ENCODE data around the gene NMRAL1.

The NMRAL1 gene

DNA sequence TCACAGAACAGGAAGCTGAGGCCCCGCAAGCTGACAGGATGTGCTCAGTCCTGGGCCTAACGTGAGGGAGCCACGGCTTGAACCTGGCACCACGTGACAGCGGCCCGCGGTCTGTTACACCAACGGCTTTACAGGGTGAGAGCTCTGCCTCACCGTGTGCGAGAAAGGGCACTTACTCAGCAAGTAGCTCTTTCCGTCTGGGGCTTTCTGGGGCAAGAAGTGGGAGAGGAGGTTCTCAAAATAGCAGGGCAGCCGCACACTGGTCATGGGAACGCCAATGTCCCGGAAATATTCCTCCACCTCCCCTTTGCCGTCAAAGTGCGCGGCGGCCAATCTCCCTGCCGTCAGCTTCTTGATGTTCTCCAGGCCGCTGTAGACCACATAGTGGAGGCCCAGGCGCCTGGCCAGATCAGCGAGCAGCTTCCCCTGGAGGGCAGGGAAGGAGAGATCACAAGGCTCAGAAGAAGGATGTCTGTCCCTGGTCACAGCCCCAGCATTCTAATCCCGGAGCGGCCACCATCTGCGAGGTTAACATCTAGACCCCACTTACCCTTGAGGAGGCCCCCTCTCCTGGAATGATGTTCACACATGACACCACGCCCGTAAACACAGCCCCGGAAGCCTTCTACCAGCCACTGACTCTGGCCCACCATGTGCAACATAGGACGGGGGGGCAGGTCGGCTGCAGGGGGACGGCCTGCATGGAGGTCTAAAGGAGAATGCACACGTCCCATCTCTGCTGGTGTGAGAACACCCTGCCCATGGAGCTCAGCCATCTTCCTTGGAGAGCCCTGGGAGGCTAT is 8.2 kb downstream of the NMRAL1 start:
- no peak for DNase-seq (ENCODE audit: low spot score)

DNA sequence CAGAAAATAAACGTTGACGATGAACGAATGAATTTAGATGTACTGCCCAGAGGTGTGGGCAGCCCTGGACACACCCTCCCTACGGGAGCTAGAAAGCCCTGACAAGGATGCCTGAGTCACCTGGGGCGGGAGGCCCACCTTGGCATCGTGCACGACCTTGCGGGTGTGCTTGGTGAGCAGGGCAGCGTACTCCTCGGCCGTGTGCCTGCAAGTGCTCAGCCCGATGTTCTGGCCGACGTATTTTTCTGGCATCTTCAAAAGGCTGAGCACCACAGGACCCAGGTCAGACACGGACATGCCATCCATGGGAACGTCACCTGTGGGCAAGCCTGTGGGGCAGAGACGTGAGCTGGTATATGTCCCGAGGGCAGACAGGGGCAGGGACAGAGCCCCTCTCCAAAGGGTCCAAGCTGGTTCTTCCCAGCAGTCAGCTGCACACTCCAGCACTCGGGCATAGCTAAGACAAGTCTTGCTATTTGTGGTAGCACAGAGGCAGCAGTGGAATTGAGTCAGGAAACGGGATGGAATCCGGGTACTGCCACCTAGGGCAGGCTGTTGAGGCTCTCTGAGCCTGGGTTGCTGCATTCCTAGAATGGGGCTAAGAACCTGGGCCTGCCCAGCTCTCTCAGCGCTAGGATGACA is 10.8 kb downstream of the NMRAL1 start:
- no peak for DNase-seq (ENCODE audit: low spot score)

DNA sequence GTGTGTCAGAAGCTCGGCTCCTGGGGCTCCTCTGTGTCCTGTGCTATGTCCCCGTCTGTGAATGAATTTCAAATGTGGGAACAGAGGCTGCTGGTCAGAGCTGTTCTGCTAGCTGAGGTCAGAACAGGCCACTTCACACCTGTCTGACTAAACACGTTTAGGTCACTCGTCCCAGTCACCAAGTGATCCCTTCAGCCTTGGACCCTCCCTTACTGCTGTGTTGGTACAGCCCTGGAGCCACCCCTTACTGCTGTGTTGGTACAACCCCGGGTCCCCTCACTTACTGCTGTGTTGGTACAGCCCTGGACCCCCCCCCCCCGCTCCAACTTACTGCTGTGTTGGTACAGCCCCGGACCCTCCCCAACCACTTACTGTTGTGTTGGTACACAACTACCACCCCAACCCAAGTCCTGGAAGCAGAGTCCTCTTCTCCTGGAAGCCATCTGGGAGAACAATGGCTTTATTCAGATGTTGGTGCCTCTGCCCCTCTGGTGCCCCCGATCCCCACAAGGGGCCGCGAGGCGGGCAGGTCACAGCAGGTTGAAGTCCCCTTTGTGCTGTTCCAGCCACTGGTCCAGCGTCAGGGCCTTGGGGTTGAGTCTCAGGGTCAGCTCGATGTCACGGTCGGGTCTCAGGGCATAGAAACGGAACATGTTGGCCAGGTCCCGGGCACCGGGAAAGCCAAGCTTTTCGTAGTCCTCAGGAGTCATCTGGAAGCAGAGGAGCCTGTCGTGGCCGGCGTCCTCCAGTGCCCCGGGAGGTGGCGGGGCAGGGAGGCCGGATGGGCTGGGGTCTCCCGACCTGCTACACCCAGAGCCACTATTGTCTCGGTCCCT is 13.0 kb downstream of the NMRAL1 start:
- peak; percentile 26 for DNase-seq (ENCODE audit: low spot score)

DNA sequence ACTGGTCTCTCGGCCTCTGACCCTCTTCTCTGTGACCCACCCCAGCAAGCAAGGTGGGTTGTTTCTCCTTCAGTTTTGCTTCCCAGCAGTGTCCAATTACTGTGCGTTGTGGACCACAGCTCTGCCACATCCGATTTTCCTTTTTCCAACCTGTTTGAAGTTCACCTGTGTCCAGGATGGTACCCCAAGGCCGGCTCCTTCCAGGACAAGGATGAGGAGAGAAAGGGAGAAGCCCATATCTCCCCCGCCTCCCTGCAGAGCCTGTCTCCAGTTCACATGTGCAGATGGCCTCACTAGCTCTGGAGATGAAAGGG is 13.5 kb downstream of the NMRAL1 start:
- DNase-seq (ENCODE audit: low spot score) = no peak

DNA sequence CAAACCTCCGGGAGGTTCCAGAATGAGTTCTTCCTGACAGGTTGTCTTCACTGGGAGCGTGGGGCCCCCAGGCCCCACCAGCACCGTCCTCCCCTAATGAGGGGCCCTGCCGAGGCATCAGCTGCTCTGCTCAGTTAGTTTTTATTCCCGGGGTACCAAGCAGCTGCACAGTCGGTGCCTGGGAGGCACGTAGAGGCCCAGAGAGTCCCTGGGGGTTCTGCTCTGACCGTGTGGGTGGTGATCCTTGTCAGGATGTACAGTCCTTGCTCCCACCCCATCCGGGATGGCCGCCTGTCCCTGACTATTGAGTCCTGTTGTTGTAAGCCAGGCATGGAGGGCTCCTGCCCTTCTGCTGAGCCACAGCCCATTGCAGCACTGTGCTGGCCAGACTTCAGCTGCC is 18.5 kb downstream of the NMRAL1 start:
- DNase-seq (ENCODE audit: low spot score) = no peak

DNA sequence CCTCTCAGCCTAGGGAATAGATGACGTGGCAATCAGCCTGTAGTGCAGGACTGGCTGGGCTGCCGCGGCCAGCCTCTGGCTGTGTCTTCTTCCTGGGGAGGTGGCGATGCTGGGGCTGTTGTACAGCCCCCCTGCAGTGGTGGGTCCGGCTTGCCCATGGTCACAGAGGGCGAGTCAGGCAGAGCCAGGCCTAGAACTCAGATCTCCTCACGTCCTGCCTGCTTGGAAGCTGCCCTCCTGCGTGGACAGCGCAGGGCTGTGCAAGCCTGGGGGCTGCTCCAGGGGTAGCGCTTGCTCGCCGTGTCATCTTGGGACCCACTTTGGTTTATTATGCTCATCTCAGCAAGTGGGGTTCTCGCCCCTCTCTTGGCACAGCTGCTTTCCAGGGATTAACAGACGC is 19.3 kb downstream of the NMRAL1 start:
- no peak for DNase-seq (ENCODE audit: low spot score)

DNA sequence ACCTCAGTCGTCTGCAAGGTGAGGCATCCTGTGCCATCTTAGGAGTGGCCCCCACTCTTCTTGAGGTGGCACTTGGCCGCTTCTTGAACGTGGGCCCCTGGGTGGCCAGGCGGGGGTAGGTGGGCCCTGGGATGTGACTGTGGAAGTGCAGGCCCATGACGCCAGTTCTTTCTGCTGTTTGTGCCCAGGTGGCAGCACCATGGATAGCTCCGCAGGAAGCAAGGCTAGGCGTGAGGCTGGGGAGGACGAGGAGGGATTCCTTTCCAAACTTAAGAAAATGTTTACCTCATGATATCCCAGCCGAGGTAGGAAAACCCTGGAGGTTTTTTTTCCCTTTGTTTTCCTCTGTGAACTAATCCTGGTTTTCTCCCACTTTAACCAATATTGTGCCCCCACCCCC is 19.8 kb downstream of the NMRAL1 start:
- DNase-seq (ENCODE audit: low spot score) = no peak

DNA sequence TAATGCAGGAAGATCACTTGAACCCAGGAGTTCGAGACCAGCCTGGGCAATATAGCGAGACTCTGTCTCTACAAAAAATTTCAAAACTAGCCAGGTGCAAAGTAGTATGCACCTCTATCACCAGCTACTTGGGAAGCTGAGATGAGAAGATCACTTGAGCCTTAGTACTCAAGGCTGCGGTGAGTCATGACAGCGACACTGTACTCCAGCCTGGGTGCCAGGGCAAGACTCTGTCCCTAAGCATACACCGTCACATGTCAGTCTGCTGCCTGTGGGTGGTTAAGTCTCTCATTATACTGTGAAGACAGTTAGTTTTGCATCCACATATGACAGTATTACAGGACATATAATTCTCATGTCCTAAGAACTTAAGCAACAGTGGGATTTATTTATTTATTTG is 21.8 kb downstream of the NMRAL1 start:
- no peak for DNase-seq (ENCODE audit: low spot score)

DNA sequence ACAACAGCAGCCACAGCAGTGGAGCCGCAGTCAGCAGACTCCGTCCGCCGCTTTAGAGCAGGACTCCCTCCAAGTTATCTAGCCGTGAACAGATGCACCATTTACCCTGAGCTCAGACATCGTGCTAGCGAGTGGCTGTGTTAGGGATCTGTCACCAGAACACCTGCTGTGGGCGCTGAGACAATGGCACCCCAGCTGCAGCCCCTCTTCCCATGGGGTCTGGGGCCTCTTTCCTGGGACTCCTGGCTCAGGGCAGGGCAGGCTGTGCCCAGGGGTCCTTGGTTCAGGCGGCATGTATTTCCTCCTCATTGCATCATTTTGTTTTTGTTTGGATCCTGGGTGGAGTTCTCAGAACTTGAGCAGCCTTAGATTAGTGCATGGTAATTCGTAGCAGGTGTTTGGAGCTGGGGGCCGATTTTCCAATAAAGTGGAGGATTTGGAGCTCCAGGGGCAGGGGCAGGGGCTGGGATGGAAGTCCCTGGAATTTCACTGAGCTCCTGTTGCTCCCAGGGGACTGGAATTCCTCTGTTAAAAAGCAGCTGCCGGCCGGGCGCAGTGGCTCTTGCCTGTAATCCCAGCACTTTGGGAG is 23.4 kb downstream of the NMRAL1 start:
- peak; percentile 37 for DNase-seq (ENCODE audit: low spot score)

DNA sequence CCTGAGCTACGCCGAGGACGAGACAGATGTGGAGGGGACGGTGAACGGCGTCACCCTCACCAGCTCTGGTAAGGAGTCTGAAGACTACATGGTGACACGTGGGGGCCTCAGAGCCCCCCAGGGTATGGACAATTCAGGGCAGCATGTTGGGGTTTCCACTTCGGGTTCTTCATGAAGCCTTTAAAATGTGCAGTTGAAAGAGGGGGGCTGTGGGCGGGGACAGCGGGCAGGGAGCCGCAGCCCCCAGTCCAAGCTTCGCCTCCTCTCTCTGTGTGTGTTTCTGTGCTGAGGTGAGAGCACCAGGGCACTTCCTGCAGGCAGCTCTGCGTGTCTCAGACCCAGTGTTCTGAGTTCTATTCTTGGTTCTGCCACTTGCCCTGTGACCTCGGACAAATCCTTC is 24.0 kb downstream of the NMRAL1 start:
- DNase-seq (ENCODE audit: low spot score) = no peak

DNA sequence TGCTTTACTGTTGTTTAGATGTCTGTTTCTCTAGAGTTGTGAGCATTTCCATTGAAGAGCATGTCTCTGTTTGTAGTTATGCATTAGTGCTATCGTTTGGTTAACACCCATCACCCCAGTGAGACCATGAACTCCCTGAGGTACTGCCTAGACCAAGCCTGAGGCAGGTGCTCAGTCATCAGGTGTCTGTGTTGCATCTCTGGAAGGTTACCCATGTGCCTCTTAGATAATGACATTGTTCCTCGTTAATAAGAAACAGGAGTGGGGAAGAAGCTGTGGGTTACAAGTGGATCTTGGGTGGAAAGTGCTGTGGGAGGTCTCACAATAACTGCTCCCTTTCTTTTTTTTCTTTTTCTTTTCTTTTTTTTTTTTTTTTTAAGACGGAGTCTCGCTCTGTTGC is 30.4 kb downstream of the NMRAL1 start:
- DNase-seq (ENCODE audit: low spot score) = no peak

DNA sequence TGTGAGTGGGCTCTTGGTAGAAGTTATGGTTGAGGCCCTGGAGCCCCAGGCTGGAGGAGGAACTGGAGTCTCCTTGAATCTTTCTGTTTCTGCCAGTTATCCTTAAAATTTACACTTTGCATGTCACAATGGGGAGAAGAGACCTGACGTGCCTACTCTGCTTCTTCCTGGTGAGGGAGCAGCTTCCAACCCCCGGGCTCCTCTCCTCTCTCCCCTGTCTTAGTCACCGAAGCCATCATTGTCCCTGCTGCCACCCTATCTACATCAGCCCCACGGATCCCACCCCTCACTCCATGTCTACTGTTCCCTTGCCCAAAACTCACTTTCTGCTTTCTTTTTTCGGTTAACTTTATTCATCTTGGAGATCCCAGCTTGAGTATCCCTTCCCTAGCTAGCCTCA is 31.2 kb downstream of the NMRAL1 start:
- DNase-seq (ENCODE audit: low spot score) = no peak

DNA sequence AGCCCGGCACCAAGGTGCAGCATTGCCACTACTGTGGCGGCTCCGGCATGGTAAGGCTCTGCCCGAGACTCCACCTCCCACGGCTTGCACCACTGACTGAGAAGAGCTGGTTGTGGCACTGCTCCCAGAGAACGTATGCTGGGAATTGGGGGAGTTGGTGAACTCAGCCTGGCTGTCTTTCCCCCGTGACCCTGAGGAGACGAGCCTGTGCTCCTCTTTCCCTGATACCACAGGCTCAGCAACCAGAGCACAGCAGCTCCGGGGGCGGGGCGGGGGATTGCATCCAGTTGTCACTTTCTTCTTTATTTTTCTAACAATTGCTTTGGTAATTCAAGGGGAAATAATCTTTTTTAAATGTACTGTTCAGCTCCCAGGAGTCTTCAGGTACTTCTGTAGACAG is 32.1 kb downstream of the NMRAL1 start:
- DNase-seq (ENCODE audit: low spot score) = peak; percentile 48

DNA sequence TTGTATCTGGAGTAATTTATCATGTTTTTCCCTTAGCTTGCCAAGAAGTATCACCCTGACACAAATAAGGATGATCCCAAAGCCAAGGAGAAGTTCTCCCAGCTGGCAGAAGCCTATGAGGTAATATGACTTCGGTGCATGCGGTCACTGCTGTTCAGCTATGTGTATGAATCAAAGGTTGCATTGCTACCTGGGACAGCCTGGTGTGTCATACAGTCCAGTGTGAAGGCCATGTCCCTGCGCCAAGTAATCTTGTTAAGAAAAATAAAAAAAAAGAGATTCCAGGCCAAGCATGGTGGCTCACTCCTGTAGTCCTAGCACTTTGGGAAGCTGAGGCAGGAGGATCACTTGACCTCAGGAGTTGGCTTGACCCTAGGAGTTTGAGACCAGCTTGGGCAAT is 37.1 kb downstream of the NMRAL1 start:
- no peak for DNase-seq (ENCODE audit: low spot score)

DNA sequence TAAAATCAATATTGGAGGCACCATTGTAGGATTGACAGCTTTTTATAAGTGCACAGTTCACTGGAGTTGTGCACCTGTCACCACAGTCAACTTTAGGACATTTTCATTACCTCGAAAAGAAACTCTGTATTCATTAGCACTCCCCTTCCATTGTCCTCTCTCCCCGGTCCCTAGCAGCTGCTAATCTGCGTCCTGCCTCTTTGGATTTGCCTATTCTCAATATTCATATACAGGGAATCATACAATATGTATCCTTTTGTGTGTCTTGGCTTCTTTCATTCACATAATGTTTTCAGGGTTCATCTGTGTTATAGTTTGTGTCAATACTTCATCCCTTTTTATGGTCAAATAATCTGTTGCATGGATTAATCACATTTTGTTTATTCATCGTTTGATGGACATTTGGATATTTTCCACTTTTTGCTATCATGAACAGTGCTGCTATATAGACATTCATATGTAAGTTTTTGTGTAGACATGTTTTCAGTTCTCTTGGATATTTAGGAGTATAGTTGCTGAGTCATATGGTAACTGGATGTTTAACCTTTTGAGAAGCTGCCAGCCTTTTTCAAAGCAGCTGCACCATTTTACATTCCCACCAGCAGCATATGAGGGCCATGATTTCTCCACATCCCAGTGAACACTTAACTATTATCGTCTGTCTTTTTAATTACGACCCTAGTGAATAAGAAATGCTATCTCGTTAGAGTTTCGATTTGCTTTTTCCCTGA is 38.9 kb downstream of the NMRAL1 start:
- DNase-seq (ENCODE audit: low spot score) = no peak

DNA sequence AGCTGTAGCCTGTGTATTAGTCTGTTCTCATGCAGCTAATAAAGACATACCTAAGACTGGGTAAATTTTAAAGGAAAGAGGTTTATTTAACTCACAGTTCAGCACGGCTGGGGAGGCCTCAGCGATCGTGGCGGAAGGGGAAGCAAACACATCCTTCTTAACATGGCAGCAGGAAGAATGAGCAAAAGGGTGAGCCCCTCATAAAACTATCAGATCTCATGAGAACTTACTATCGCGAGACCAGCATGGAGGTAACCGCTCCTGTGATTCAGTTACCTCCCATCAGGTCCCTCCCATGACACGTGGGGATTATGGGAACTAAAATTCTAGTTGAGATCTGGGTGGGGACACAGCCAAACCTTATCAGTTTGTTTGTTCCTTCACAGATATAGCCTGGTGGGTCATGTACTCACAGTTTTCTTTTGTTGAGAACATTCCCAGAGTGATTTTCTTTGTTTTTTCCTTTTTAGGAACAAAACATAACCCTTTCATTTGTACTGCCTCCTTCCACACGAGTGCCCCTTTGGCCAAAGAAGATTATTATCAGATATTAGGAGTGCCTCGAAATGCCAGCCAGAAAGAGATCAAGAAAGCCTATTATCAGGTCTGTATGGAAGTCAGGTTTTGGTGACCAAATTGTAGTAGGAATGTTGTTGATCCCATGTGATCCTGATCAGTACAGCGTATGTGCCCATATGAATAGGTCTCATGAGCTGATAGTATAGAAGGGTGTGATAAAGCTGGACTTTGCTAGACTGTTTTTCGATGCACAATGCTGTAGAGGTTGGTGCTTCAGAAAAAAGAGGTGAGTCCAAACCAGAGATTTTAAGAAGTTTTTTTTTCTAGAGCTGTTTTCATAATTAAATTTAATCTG is 40.3 kb downstream of the NMRAL1 start:
- no peak for DNase-seq (ENCODE audit: low spot score)

DNA sequence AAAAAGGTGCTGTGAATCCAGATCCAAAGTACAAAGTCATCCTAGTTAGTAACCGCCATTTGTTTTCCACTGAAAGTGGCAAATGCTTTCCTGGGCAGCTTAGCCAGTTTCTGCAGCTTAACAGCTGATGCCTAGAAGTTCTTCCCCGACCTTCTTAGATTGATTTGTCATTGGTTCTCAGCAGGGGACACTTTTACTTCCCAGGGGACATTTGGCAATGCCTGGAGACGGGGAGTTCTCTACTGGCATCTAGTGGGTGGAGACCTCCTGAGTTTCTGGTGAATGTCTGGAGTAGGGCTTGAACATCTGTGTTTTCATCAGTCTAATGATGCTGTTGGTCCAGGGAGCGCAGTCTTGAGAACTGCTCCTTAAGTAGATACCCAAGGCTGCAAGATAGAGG is 41.2 kb downstream of the NMRAL1 start:
- no peak for DNase-seq (ENCODE audit: low spot score)

DNA sequence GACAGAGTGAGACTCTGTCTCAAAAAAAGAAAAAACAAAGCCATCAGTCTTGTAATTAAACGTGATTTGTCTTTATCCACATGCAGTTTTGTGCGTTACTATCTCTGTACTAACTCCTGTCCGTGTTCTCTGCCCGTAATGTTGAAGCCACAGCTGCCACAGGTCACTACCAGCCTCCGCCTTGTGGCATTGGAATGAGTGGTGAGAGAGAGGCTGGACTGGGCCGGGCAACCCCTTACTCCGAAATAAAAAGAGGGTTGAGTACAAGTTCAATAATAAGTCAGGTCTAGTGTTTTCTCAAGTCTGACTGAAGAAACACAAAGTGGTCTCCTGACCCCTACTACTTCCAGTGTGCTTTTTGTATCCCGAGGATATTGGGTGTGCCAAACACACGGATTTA is 43.4 kb downstream of the NMRAL1 start:
- no peak for DNase-seq (ENCODE audit: low spot score)

DNA sequence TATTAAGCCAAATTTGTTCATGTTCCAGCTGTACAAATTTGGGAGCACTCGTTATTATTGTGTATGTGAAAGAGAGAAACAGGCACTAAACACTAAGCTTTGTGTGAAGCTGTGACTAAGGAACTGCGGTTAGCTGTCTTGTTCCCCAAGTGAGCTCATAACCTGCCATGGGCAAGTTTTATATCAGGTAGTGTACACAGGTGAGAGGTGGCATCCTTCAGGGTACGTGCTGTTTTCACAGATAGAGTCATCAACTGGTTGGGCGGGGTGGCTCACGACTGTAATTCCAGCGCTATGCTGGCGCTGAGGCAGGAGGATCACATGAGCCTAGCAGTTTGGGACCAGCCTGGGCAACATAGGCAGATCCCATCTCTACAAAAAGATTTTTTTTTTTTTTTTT is 45.9 kb downstream of the NMRAL1 start:
- DNase-seq (ENCODE audit: low spot score) = no peak

DNA sequence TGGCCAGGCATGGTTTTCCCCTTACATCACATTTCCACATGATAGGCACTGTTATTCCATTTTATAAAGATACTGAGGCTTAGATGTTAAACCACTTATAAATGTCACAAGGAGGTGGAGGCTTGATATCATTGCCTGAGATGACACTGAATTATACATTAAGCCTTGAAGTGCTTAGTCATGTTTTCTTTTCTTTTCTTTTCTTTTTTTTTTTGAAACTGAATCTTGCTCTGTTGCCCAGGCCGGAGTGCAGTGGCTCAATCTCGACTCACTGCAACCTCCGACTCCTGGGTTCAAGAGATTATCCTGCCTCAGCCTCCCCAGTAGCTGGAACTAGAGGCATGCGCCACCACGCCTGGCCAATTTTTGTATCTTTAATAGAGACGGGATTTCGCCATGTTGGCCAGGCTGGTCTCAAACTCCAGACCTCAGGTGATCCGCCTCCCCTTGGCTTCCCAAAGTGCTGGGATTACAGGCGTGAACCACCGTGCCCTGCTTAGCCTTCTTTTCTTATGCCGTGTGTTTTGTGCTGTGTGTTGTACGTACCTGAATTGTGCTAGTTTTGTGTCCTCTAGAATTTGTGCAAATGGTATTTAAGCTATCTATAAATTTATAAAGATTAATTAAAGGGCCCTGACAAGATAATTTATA is 47.6 kb downstream of the NMRAL1 start:
- no peak for DNase-seq (ENCODE audit: low spot score)

All from Ammon's horn (tissue), 1 donor.